Activated naive CD4-positive, alpha-beta T cell treated with Interleukin-2 at 50 U/mL for 16 hours (primary cell): ENCODE results near the gene CACNG1.

Source experiments
- DNase-seq: peaks from one replicate; pipeline ENCODE4 v3.0.0-alpha.2; 2020

CACNG1 gene

GRCh38 chr17:67044016-67044772 is at the start of gene CACNG1:
CACNG1 (plus strand) TSS chr17:67044554; CDS start chr17:67044661, 107 bp downstream.
- no peak for DNase-seq

GRCh38 chr17:66994930-66995535 is 49.3 kb upstream of the CACNG1 start:
- no peak for DNase-seq

GRCh38 chr17:66995944-66996343 is 48.4 kb upstream of the CACNG1 start:
- no peak for DNase-seq

- no peak for DNase-seq
Observed at GRCh38 chr17:66996926-66997325, 47.4 kb upstream of the CACNG1 start.

GRCh38 chr17:67003231-67003630 is 41.1 kb upstream of the CACNG1 start:
- no peak for DNase-seq

- no peak for DNase-seq
Observed at GRCh38 chr17:67004181-67004580, 40.2 kb upstream of the CACNG1 start.

- no peak for DNase-seq
Observed at GRCh38 chr17:67007266-67007665, 37.1 kb upstream of the CACNG1 start.

- DNase-seq, result no peak
Observed at GRCh38 chr17:67008101-67008500, 36.3 kb upstream of the CACNG1 start.

GRCh38 chr17:67011527-67012175 is 32.7 kb upstream of the CACNG1 start:
- no peak for DNase-seq

GRCh38 chr17:67013891-67014290 is 30.5 kb upstream of the CACNG1 start:
- DNase-seq, result no peak

- DNase-seq, result no peak
Observed at GRCh38 chr17:67015001-67015400, 29.4 kb upstream of the CACNG1 start.

- DNase-seq, result no peak
Observed at GRCh38 chr17:67016039-67016762, 28.2 kb upstream of the CACNG1 start.

GRCh38 chr17:67017910-67018309 is 26.4 kb upstream of the CACNG1 start:
- no peak for DNase-seq

- DNase-seq, result no peak
Observed at GRCh38 chr17:67018471-67019434, 25.6 kb upstream of the CACNG1 start.

GRCh38 chr17:67019809-67020208 is 24.5 kb upstream of the CACNG1 start:
- no peak for DNase-seq

- no peak for DNase-seq
Observed at GRCh38 chr17:67020293-67020766, 24.0 kb upstream of the CACNG1 start.

- DNase-seq, result no peak
Observed at GRCh38 chr17:67021196-67021595, 23.2 kb upstream of the CACNG1 start.

- DNase-seq, result no peak
Observed at GRCh38 chr17:67021743-67022450, 22.5 kb upstream of the CACNG1 start.

GRCh38 chr17:67022451-67022810 is 21.9 kb upstream of the CACNG1 start:
- no peak for DNase-seq

- DNase-seq, result no peak
Observed at GRCh38 chr17:67024736-67025135, 19.6 kb upstream of the CACNG1 start.

GRCh38 chr17:67025216-67025792 is 19.1 kb upstream of the CACNG1 start:
- DNase-seq, result no peak
